ENCODE measurements around the gene ACBD6.

The ACBD6 gene

DNA sequence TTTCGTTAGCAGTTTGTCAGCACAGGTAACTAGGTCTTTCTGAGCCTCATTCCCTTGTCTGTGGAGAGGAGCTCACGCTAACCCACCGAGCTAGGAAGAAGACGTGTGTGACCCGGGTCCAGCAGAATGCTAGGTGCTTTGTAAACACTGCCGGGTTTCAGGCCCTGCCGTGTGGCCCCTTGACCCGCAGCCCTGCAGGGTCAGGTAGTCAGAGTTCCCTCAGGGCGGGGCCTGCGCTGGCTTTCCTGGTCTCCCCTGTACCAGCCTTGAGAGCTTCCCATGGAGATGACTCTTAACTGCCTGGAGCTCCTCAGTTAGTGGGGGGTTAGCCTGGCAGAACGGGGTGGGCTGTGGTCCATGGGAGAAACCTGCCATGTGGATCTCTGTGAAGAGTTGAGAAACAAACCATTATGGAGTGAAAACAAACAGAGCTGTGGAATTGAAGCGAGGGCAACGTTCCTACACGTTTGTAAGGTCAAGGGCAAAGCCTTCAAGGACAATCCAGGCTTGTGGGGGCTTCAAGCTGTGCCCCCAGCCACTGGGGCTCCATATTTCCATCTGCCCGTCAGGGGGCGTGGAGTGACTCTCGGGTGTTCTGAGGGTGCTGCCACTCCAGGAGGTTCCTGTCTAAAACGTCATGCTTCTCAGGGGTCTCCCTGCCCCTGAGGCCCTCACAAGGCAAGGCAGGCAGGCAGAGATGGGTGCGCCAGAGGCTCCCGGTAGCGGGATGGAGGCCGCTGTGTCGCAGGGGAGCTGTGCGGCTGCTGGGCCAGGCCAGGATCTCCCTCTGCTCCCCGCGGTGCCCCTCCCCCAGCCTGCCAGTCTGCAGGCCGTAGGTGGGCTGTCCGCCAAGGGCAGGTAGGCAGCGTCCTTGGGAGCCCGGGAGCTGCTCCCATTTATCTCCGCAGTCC lies 248.5 kb downstream of the ACBD6 start:
- DNase-seq, result no peak

DNA sequence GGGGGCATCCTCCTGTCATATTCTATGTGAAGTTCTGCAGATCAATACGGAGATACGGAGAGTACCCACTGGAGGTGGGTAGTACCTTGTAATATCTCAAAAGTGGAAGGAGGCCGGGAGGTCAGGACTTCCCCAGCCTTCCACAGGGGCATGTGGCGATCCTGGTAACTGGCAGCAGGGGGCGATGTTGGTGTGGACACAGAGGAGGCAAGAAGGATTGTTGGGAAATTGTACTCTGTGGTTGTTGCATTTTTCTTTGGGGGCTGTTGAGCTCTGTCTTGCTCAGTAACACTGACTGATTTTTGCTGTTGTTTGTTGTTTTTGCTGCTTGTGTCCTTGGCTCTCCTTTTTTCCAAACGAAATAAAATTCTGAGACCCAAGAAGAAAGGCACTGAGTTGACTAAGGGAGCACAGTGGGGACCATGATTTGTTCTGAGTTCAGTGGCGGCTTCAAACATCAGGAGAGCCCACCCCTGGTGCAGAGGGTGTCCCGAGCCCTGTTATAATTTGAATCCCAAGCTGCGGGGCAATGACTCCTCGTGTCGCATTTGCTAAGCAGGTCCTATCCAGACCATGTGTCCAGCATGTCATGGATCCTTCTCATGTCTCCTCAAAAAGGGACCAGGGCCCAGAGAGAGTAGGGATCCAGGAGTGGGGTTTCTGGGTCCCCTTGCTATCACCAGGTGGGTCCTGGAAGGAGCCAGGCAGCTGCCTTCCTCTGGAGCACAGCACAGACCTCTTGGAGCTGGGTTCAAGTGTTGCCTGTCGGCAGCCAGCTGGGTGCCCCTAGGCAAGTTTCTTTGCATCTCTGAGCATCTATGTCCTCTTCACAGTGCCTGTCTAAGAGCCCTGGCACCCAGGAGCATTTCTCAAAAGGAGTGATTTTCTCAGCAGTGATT lies 249.5 kb downstream of the ACBD6 start:
- DNase-seq, result peak; percentile 84

DNA sequence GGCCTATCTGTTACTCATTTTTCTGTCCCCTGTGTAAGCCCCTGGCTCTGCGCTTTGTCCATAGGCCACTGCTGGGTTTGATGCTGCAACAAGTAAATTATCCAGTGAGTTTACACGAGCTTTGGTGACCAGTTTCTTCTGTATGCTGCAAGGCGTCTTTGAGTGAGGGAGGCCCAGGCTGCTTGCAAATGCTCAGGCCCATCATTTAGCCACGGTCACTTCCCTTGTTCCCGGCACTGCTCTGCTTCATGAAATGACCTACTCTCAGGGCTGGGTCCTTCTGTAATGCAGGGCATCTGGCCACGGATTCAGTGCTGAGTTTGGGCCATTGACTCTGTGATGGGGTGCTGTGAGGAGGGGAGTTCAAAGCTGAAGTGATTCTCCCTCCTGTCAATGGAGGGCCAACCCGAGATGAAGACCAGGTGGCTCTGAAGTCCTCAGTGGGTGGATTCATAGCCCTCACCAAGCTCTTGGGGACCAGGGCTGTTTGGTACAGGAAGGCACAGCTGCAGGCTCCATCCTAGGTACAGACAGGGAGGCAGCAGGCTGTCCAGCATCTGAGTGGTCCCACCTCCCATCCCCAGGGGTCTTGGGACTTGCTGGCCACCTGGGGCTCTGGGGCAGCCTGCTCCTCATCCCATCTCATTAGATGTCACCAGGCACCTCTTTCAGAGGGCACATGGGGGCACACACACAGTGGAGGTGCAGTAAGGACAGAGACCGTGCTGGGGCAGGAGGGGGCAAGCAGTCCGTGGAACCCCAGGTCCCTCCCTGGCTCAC lies 250.7 kb downstream of the ACBD6 start:
- no peak for DNase-seq

DNA sequence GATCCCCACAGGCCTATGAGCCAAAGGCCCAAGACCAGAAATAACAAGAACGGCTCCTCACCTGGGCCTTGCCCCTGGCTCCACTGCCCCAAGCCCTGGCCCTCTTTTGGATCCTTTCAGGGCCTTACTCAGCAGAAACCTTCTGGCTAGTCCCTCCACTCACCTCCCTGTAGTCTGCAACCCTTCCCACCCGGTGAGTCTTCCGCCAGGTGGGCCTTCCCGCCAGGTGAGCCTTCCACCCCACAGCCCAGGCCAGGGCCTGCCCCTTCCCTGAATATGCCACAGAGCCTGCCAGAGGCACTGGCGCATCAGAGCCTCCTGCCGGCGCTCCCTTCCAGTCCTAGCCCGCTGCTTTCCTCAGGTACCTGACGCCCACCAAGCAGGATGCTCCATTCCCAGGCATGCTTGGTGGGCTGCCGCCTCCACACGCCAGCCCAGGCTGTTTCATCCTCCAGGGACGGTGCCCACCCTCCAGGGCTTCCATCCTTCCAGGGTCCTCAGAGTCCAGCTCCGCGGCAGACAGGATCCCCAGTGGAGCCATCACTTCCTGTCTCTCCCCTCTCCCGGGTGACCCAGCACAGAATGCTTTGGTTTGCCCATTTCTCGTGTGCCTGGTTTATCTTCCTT lies 251.4 kb downstream of the ACBD6 start:
- no peak for DNase-seq

DNA sequence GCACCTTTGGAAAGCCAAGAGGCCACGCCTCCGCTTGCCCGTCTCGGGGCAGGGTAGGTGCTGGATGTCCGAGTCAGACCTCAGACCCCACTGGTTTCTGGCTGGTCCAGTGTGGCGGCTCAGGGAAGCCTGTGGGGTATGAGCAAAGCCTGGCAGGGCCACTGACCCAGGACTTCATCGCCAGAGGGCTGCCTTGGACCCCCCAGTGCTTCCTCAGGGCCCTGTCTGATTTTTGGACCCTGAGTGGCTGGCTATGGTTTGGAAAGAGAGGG lies 251.9 kb downstream of the ACBD6 start:
- DNase-seq, result no peak

DNA sequence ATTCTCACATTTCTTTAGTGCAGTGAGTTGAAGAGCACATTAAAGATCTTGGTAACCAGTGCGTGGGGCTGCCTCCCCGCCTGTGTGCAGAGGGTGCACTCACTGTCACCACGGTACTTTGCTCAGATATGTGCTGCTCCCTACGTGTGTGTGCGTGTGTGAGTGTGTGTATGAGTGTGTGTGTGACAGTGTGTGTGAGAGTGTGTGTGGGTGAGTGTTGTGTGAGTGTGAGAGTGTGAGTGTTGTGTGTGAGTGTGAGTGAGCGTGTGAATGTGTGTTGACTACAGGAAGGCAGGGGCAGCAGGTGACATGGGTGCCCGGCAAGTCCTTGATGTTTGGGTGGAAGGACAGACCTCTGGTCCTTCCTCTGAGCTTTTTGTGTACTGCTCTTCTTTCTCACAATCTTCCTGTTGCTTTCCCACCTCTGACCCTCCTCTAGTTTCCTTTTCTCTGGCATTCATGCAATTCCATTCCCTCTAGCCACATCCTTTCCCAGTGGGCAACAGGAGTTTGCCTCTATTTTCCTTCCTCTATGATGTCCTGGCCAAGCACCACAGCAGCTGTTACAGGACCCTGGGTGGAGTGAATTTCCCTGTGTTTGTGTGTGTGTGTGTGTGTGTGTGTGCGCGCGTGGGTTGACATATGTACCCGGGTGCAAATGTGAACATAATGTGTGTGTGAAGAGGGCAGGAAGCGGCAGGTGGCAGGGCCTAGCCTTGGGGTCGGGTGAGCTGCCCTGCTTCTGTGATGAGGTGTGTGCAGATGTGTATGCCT lies 252.5 kb downstream of the ACBD6 start:
- DNase-seq, result no peak

DNA sequence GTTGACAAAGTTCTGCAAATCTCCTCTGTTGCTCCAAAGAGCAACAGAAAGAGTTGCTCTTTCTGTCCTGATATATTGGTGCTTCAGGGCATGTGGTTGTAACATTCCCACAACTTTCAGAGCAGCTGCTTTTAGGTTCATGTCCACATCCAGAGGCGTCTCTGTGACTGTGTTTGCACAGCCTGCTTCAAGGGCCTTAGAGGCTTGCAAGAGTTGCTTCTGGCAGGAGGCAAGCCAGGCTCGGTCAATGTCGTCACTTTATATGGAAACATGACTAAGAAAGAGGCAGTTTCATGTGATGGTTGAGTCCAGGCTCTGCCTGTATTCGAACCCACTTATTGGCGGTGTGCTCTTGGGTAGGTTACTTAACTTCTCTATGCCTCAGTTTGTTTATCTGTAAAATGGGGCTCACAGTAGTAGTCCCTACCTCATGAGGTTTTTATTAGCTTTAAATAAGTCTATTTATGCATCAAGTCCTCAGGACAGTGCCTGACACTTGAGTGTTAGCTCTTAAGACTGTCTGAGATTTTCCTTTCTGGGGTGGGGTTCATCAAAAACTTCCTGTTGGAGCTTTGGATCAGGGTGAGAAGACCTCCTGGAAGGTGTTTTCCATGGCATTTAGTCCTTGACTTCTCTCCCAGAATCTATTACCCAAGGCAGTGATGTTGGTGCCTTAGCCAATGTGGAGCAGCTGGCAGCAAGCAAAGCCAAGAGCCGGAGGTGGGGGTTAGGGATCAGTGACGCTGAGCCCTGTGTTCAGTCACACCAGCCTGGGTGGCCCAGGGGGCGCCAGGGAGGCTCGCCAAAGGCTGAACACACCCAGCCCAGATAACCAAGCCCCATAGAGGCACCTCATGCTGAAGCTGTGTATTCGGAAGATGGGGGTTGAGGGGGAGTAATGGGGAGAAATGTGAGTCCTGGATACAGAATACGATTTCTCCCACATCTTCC lies 253.4 kb downstream of the ACBD6 start:
- no peak for DNase-seq

DNA sequence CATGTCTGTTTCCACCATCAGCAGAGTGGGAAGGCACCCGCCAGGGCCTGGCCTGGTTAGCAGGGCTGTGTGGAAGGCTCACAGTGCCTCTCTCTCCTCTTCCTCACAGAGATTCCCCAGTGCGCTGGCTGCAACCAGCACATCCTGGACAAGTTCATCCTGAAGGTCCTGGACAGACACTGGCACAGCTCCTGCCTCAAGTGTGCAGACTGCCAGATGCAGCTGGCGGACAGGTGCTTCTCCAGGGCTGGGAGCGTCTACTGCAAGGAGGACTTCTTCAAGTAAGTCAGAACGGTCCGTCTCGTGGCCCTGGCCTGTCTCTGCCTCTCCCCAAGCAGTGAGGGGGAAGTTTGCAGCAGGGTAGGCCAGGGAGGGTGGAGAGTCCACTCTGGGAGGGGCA lies 254.2 kb downstream of the ACBD6 start:
- no peak for DNase-seq

DNA sequence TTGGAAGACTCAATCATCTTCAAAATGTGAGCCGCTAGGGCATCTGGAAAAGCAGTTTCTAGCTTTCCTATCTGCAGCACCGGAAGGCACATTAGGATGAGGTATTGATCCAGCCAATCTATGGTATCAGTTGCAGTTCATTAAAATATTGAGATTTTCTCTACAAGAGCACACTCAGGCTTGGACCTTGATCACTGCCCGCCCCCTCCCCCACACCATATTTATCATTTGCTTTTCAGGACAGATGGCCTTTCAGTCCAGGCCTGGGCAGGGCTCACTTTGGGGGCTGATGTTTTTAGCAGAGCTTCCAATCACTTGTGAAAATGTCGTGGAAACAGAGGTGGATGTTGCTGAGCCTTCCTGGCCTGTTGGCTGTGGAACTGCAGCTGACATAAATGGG lies 254.8 kb downstream of the ACBD6 start:
- DNase-seq, result no peak

DNA sequence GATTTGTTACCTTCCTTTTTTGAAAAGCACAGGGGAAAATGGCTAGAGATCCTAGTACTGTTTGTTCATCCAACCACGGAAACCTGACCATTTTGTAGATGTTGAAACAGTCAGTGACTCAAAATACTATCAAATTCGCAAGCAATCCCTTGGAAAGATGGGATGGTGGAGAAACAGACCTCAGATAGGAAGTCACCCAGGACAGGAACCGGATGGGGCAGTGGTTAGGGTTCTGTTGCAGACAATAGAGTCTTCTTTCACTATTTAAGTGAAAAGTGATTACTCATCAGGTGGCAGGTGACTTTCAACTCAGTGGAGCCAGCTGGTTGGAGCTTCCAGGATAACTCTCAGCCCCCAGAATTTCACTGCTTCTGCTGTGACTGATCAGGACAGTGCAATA lies 255.3 kb downstream of the ACBD6 start:
- no peak for DNase-seq

DNA sequence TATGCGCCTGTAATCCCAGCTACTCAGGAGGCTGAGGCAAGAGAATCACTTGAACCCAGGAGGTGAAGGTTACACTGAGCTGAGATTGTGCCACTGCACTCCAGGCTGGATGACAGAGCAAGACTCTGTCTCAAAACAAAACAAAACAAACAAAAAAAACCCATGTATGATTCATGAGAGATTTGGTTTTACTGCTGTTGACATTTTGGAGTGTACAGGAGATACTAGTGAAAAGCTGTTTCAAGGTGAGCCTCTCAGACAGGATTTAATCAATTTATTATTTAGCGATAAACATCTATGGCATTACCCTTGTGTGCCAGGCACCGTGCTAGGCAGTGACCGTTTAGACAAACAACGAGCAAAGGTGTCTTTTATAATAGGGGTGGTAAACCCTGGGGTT lies 255.8 kb downstream of the ACBD6 start:
- no peak for DNase-seq

DNA sequence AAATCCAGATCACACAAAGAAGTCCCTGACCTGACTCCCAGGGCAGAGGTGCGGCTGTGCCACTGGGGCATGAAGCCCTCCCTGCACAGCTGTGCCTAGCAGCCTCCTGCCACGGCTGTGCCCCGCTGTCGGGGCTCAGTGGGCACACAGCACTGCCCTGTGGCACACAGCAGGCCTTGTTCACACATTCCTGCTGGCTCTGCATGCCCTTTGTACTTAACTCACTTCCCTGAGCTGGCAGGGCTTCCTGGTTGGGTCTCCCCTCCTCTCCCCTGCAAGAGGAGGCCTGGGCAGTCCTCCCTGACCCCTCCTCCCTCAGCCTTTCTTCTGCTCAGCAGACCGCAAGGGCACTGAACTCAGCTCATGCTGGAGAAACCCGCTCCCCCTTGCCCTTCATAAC lies 257.5 kb downstream of the ACBD6 start:
- DNase-seq, result no peak

DNA sequence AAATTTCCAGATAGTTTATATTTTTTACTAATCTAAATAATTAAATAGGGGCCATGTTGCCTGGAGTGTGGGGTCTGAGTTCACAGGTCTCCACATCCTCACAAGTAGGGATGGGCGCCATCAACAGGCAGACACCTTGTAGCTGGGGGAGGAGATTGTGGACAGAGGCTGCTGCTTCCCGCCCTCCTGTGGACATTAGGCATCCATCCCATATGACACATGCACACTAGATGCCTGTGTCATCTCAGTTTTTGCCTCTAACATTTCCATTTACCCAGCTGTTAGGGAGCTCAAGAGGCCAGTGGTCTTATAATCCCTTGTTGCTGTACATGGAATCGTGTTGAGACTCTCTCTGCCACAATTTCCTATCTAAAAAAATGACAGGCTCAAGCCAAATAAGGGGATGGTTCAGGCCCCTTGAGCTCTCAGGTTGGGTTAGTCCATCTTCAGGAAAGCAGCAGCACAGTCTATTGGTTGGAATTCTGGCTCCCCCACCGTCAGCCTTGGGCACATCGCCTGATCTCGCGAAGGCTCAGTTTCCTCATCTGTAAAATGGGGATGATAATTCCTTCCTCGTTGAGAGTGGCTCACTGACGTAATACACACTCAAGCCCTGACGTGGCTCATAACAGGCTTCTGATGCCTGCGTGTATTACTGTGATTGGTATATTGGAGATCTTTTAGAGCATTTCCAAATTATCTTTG lies 258.7 kb downstream of the ACBD6 start:
- DNase-seq, result no peak

DNA sequence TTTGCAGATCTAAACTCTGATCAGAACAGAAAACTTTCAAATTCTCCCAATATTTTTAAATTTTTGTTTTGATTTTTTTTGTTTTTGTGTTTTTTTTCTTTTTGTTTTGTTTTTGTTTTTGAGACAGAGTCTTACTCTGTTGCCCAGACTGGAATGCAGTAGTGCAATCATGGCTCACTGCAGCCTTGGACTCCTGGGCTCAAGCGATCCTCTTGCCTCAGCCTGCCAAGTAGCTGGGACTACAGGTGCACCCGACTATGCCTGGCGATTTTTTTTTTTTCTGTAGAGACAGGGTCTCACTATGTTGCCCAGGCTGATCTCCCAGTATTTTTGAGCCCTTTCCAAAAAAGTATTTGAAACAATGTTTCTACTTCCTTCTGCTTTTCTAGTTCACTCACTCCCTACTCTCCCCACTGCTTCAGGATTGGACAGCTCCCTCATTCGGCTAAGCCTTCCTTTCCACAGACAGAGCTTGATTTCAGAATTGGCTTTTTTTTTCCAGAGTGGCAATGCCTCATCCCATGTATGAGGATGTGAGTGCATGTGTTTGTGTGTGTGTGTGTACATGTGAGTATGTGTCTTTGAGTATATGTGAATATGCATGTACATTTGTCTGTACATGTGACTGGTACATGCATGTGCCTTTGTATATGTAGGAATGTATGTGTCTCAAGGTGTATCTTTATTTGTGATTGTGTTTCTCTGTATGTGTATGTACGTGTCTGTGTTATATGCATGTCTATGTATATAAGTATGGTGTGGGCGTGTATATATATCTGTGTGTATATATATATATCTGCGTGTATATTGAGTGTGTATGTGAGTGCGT lies 260.4 kb downstream of the ACBD6 start:
- no peak for DNase-seq

DNA sequence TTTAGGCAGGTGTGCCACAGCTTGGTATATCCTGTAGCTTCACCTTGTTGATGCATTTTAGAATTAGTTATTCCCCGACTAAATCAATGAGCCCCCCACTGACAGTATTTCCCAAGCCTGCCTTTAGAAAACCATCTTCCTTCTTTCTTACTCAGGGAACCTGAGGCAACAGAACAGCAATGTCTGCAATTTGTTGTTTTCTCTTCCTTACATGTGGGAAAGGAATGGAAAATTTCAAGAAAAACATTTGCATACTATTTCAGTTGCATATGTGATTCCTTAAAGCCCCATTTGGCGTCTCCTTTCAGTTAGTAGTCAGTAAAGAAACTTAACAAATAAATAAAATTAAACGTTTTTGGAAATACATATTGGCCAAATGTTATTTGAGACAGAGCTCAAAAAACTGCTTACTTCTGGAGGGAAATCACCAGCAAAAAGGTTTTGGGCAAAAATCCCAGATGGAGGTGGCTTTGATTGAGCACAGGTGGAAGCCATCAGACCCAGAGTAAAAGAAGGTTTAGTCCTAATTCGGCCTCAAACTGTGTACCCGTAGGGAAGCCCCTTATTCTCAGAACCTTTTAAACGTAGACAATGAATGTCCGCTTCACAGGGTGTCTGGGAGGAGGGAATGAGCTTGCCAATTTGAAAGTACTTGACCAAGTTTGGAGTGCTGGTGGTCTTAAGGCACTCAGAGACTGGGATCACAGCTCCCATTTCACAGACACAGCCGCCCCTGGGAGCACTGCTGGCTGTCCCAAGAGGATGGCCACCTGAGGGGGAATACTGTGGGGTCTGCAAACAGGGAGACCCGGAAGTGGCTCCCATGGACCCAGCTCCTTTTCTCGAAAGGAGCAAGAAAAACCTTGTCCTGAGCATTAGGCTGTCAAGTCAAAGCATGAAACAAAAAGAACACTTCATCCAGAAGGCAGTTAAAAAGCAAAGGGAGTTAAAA lies 263.0 kb downstream of the ACBD6 start:
- DNase-seq, result no peak

DNA sequence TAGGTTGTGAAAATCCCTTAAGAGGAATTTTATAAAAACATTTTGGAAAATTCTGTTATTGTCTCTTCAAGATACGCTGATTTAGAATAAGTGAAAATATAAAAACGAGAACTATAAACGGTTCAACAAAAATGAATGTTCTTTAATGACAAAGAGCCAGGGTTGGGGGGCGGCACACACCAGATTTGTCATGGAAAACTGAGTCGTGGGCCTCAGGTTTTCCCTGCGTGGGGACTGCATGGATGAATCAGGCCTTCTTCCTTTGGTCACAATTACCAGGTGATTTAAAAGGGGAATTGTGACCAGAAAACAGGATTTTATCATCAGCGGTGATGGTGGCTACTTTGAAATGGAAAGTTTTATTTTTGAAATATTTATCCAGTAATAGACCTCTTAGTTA lies 263.7 kb downstream of the ACBD6 start:
- DNase-seq, result no peak
